G401.6 (cell line): ENCODE results near the gene SLC38A8.

Source experiments
- FAIRE-seq: peaks from 2 replicates; lab custom pipeline; 2012; peaks lifted over from hg19 to GRCh38; lab: Jason Lieb, UNC

The SLC38A8 gene

GRCh38 chr16:84068783-84069462 is 26.3 kb upstream of the SLC38A8 start:
- no peak for FAIRE-seq

GRCh38 chr16:84068041-84068440 is 25.4 kb upstream of the SLC38A8 start:
- no peak for FAIRE-seq

GRCh38 chr16:84067640-84068039 is 25.0 kb upstream of the SLC38A8 start:
- no peak for FAIRE-seq

GRCh38 chr16:84065536-84066132 is 23.0 kb upstream of the SLC38A8 start:
- FAIRE-seq: peak; percentile 90

- no peak for FAIRE-seq
These were observed 21.4 kb upstream of the SLC38A8 start for GRCh38 chr16:84063980-84064379.

GRCh38 chr16:84062734-84063640 is 20.4 kb upstream of the SLC38A8 start:
- FAIRE-seq: peak; percentile 51

- FAIRE-seq: no peak
These were observed 18.7 kb upstream of the SLC38A8 start for GRCh38 chr16:84061236-84061819.

GRCh38 chr16:84059946-84060901 is 17.6 kb upstream of the SLC38A8 start:
- no peak for FAIRE-seq

GRCh38 chr16:84059111-84059510 is 16.5 kb upstream of the SLC38A8 start:
- no peak for FAIRE-seq

- FAIRE-seq: no peak
These were observed 16.1 kb upstream of the SLC38A8 start for GRCh38 chr16:84058664-84059063.

- FAIRE-seq: no peak
These were observed 15.6 kb upstream of the SLC38A8 start for GRCh38 chr16:84058211-84058610.

- no peak for FAIRE-seq
These were observed 14.3 kb upstream of the SLC38A8 start for GRCh38 chr16:84056933-84057332.

GRCh38 chr16:84055801-84056634 is 13.4 kb upstream of the SLC38A8 start:
- no peak for FAIRE-seq

GRCh38 chr16:84055366-84055765 is 12.8 kb upstream of the SLC38A8 start:
- no peak for FAIRE-seq

GRCh38 chr16:84054916-84055315 is 12.3 kb upstream of the SLC38A8 start:
- FAIRE-seq: no peak

- no peak for FAIRE-seq
These were observed 11.7 kb upstream of the SLC38A8 start for GRCh38 chr16:84054271-84054670.

- no peak for FAIRE-seq
These were observed 10.6 kb upstream of the SLC38A8 start for GRCh38 chr16:84053237-84053636.

GRCh38 chr16:84052071-84052622 is 9.6 kb upstream of the SLC38A8 start:
- no peak for FAIRE-seq

GRCh38 chr16:84050316-84050715 is 7.7 kb upstream of the SLC38A8 start:
- no peak for FAIRE-seq

- FAIRE-seq: no peak
These were observed 6.9 kb upstream of the SLC38A8 start for GRCh38 chr16:84049403-84050060.
